ENCODE results near the gene ZNF688. TPM values are rescaled to one million over a fixed set of nuclear protein-coding genes. Genes with fewer than 3 reads are reported as not detected.
A peak's percentile ranks its signal among the peaks of the same experiment; 100 is the strongest.

ZNF688 gene
- total and polyA plus RNA-seq, 2 experiments from 2014 or later, result 4.0 to 4.4 TPM

GRCh38 chr16:30561089-30561816 is 10.3 kb downstream of the ZNF688 start:
- Histone ChIP-seq H3K27ac (ENCODE audit: low read depth) (no peak overlapping the region), H3K79me2 (replicated peaks; ENCODE audit: insufficient read depth) (no peaks in the 10 kb centered on the region; the same call in 1 of the 2 replicates), H4K20me1 (replicated peaks; ENCODE audit: insufficient read depth) (no peaks in the 10 kb centered on the region), H3K4me3 (peak overlapping the region; percentile 68), H3K36me3 (ENCODE audit: insufficient read depth) (no peaks in the 10 kb centered on the region), H3F3A (replicated peaks; ENCODE audit: low read depth) (0 out of 2 replicates have a peak, but pooled peaks cover 15% of the 10 kb centered on the region), H3K4me1 (ENCODE audit: insufficient read depth) (peaks cover 18% of the 10 kb centered on the region), H3K9me2 (ENCODE audit: insufficient read depth) (0 out of 2 replicates have a peak, but pooled peaks cover 3% of the 10 kb centered on the region), H3K4me2 (peak overlapping the region; percentile 88), H3K27me3 (ENCODE audit: insufficient read depth) (no peaks in the 10 kb centered on the region), H2AFZ (peak overlapping the region; percentile 98)
- DNase-seq (ENCODE audit: low spot score) (peak; percentile 69), ATAC-seq (peak; percentile 7)
- Mint-ChIP-seq H3K27me3 (ENCODE audit: insufficient read depth, low read depth, poor library complexity) (peaks cover 27% of the 10 kb centered on the region), H3K9me3 (no peaks in the 10 kb centered on the region; the same call in 1 of the 3 replicates), H3K27ac (no peak overlapping the region; the same call in 1 of the 2 replicates), H3K4me3 (peak overlapping the region; percentile 71), H3K4me1 (peaks cover 20% of the 10 kb centered on the region), H3K36me3 (ENCODE audit: low read depth) (peaks cover 1% of the 10 kb centered on the region; the same call in 2 of the 3 replicates)
- TF ChIP-seq JUNB (IDR thresholded peaks at IDR 0.05; ENCODE audit: unreplicated experiment) (peak; percentile 3), ETS1 (IDR thresholded peaks at IDR 0.05) (peak; percentile 15; the same call in 1 of the 2 replicates), ZNF462 (CRISPR knock-in tag; IDR thresholded peaks at IDR 0.05) (no peak)

All from GM23338 (cell line).